ENCODE measurements around the gene SELENOO. TPM values are rescaled to one million over a fixed set of nuclear protein-coding genes. Genes with fewer than 3 reads are reported as not detected.

The SELENOO gene
- total and polyA plus RNA-seq, 2 of the 13 experiments (the other 11 are each of a cell fraction or from before 2014, with no cell fraction given) = 14.4 to 19.0 TPM

DNA sequence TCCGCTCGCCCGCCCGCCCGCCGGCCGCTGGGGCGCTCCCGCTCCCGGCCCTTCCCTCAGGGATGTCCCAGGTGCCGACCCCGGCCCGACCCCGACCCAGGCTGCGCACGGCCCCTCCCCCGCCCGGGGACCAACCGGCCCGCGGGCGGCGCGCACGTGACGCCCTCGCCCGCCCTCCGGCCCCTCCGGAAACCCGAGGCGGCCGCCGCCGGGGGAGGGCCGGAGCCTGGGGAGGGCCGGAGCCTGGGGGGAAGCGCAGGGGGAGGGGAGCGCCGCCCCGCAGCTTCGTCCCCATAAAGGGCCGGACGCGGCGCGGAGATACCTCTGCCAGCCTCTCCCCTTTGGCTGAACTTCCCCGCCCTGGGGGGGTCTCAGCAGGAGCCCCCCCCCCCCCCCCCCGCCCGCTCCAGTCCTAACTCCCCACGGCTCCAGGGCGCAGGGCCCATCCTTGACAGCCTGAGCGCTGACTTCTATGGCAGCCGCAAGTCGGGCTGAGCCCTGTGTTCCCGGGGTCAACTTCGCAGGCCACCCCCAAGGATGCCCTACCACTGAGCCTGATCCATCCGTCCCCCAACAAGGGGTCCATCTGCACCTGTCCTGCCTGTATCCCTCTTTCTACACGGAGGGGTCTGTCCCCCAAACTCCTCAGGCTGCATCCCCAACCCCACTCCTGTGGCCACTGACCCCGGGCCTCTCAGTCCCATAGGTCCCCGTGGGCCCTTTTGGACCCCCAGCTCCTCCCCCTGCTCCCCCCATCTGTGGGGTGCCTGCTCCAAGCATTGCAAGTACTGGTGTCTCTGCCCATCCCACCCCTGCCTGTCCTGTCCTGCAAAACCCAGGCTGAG lies 61.0 kb downstream of the SELENOO start, which contains the start of gene MAPK12 (continued):
- TF ChIP-seq, protein P1, sequence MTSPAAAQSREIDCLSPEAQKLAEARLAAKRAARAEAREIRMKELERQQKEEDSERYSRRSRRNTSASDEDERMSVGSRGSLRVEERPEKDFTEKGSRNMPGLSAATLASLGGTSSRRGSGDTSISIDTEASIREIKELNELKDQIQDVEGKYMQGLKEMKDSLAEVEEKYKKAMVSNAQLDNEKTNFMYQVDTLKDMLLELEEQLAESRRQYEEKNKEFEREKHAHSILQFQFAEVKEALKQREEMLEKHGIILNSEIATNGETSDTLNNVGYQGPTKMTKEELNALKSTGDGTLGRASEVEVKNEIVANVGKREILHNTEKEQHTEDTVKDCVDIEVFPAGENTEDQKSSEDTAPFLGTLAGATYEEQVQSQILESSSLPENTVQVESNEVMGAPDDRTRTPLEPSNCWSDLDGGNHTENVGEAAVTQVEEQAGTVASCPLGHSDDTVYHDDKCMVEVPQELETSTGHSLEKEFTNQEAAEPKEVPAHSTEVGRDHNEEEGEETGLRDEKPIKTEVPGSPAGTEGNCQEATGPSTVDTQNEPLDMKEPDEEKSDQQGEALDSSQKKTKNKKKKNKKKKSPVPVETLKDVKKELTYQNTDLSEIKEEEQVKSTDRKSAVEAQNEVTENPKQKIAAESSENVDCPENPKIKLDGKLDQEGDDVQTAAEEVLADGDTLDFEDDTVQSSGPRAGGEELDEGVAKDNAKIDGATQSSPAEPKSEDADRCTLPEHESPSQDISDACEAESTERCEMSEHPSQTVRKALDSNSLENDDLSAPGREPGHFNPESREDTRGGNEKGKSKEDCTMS (CRISPR knock-in tag; conservative IDR thresholded peaks at IDR 0.05) = no peak
- TF ChIP-seq DPF2 (CRISPR knock-in tag; IDR thresholded peaks at IDR 0.05; ENCODE audit: borderline replicate concordance, low read depth) (no peak), SAP130 (CRISPR knock-in tag; IDR thresholded peaks at IDR 0.05; ENCODE audit: low read depth) (peak; percentile 4; the same call in 1 of the 2 replicates), U2AF1 (optimal IDR thresholded peaks at IDR 0.05; ENCODE audit: low read depth, low read length) (no peak), MTF2 (CRISPR knock-in tag; IDR thresholded peaks at IDR 0.05; ENCODE audit: borderline replicate concordance) (no peak), HNF4G (IDR thresholded peaks at IDR 0.05; ENCODE audit: borderline replicate concordance, low read depth, low read length) (no peak), HNF4G (CRISPR knock-in tag; IDR thresholded peaks at IDR 0.05; ENCODE audit: borderline replicate concordance, low read depth) (no peak), KDM6A (CRISPR knock-in tag; IDR thresholded peaks at IDR 0.05; ENCODE audit: low read depth) (no peak), ESRRA (CRISPR knock-in tag; IDR thresholded peaks at IDR 0.05; ENCODE audit: low read depth) (no peak), RBAK (CRISPR knock-in tag; IDR thresholded peaks at IDR 0.05) (no peak), ZFP36 (IDR thresholded peaks at IDR 0.05; ENCODE audit: borderline replicate concordance, low read depth, low read length, partially characterized antibody) (no peak), ZNF468 (CRISPR knock-in tag; IDR thresholded peaks at IDR 0.05) (no peak), ZNF264 (CRISPR knock-in tag; IDR thresholded peaks at IDR 0.05) (no peak), TBP (CRISPR knock-in tag; IDR thresholded peaks at IDR 0.05) (no peak), PITX1 (CRISPR knock-in tag; IDR thresholded peaks at IDR 0.05) (no peak), FLYWCH1 (CRISPR knock-in tag; IDR thresholded peaks at IDR 0.05) (no peak), ZNF746 (CRISPR knock-in tag; IDR thresholded peaks at IDR 0.05) (peak; percentile 71; the same call in 1 of the 2 replicates), ZKSCAN8 (CRISPR knock-in tag; IDR thresholded peaks at IDR 0.05; ENCODE audit: borderline replicate concordance) (no peak), EHMT2 (IDR thresholded peaks at IDR 0.05; ENCODE audit: borderline replicate concordance, low read depth, low read length) (no peak), SRY (CRISPR knock-in tag; IDR thresholded peaks at IDR 0.05) (no peak), MAZ (IDR thresholded peaks at IDR 0.05; ENCODE audit: borderline replicate concordance, low read depth, low read length) (no peak), MAZ (CRISPR knock-in tag; IDR thresholded peaks at IDR 0.05; ENCODE audit: low read depth) (peak; percentile 26; the same call in 1 of the 2 replicates)
- TF ChIP-seq, protein P2, sequence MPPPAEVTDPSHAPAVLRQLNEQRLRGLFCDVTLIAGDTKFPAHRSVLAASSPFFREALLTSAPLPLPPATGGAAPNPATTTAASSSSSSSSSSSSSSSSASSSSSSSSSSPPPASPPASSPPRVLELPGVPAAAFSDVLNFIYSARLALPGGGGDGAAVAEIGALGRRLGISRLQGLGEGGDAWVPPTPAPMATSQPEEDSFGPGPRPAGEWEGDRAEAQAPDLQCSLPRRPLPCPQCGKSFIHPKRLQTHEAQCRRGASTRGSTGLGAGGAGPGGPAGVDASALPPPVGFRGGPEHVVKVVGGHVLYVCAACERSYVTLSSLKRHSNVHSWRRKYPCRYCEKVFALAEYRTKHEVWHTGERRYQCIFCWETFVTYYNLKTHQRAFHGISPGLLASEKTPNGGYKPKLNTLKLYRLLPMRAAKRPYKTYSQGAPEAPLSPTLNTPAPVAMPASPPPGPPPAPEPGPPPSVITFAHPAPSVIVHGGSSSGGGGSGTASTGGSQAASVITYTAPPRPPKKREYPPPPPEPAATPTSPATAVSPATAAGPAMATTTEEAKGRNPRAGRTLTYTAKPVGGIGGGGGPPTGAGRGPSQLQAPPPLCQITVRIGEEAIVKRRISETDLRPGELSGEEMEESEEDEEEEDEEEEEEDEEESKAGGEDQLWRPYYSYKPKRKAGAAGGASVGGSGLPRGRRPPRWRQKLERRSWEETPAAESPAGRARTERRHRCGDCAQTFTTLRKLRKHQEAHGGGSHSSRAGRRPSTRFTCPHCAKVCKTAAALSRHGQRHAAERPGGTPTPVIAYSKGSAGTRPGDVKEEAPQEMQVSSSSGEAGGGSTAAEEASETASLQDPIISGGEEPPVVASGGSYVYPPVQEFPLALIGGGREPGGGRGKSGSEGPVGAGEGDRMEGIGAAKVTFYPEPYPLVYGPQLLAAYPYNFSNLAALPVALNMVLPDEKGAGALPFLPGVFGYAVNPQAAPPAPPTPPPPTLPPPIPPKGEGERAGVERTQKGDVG (CRISPR knock-in tag; IDR thresholded peaks at IDR 0.05; ENCODE audit: borderline replicate concordance) = no peak
- TF ChIP-seq, protein P3, sequence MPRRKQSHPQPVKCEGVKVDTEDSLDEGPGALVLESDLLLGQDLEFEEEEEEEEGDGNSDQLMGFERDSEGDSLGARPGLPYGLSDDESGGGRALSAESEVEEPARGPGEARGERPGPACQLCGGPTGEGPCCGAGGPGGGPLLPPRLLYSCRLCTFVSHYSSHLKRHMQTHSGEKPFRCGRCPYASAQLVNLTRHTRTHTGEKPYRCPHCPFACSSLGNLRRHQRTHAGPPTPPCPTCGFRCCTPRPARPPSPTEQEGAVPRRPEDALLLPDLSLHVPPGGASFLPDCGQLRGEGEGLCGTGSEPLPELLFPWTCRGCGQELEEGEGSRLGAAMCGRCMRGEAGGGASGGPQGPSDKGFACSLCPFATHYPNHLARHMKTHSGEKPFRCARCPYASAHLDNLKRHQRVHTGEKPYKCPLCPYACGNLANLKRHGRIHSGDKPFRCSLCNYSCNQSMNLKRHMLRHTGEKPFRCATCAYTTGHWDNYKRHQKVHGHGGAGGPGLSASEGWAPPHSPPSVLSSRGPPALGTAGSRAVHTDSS (CRISPR knock-in tag; conservative IDR thresholded peaks at IDR 0.05) = no peak

Data from HepG2 (cell line).